MM.1S (cell line): ENCODE results near the gene PPP6R3.

Experiments used
- DNase-seq: peaks from one replicate; pipeline ENCODE4 v3.0.0-alpha.2; 2015
- H2AFZ ChIP-seq: fragments of 300-600 bp; sonication (generic); 2 replicates; pipeline ENCODE4 v1.6.0; 2016; ENCODE audit warnings: antibody characterized with exemption, low read length
- H3F3A ChIP-seq: fragments of 300-600 bp; sonication (generic); 2 replicates; pipeline ENCODE4 v1.6.1; 2016; ENCODE audit warnings: mild to moderate bottlenecking, antibody characterized with exemption, low read length, moderate library complexity, mixed read lengths; ENCODE audit not compliant: insufficient read depth
- H3K27ac ChIP-seq: fragments of 300-600 bp; sonication (generic); 2 replicates; pipeline ENCODE4 v1.5.1; 2016; ENCODE audit warnings: mild to moderate bottlenecking, low read length
- H3K27me3 ChIP-seq: fragments of 300-600 bp; sonication (generic); replicated peaks from 2 replicates; pipeline ENCODE4 v1.6.0; 2016; ENCODE audit warnings: low read length; ENCODE audit not compliant: insufficient read depth
- H3K36me3 ChIP-seq: fragments of 300-600 bp; sonication (generic); replicated peaks from 2 replicates; pipeline ENCODE4 v1.6.1; 2016; ENCODE audit warnings: mild to moderate bottlenecking, low read length, mixed read lengths; ENCODE audit not compliant: insufficient read depth
- H3K4me1 ChIP-seq: fragments of 300-600 bp; sonication (generic); 2 replicates; pipeline ENCODE4 v1.6.1; 2016; ENCODE audit warnings: low read length, mixed read lengths
- H3K4me2 ChIP-seq: fragments of 300-600 bp; sonication (generic); 2 replicates; pipeline ENCODE4 v1.6.0; 2016; ENCODE audit warnings: low read depth, low read length
- H3K4me3 ChIP-seq: fragments of 300-600 bp; sonication (generic); 2 replicates; pipeline ENCODE4 v1.5.1; 2016; ENCODE audit warnings: low read length, mixed read lengths
- H3K79me2 ChIP-seq: fragments of 300-600 bp; sonication (generic); 2 replicates; pipeline ENCODE4 v1.6.1; 2016; ENCODE audit warnings: mixed run types, low read length, mixed read lengths
- H3K9ac ChIP-seq: fragments of 300-600 bp; sonication (generic); 2 replicates; pipeline ENCODE4 v1.6.1; 2016; ENCODE audit warnings: low read length, mixed read lengths
- H3K9me2 ChIP-seq: fragments of 300-600 bp; sonication (generic); replicated peaks from 2 replicates; pipeline ENCODE4 v1.6.1; 2016; ENCODE audit warnings: mild to moderate bottlenecking, low read length, mixed read lengths; ENCODE audit not compliant: insufficient read depth
- H3K9me3 ChIP-seq: fragments of 300-600 bp; sonication (generic); replicated peaks from 2 replicates; pipeline ENCODE4 v1.6.1; 2016; ENCODE audit warnings: mild to moderate bottlenecking, low read length, mixed read lengths; ENCODE audit not compliant: insufficient read depth
- H4K20me1 ChIP-seq: fragments of 300-600 bp; sonication (generic); 2 replicates; pipeline ENCODE4 v1.6.1; 2016; ENCODE audit warnings: mild to moderate bottlenecking, low read length, moderate library complexity, mixed read lengths; ENCODE audit not compliant: insufficient read depth
- CTCF ChIP-seq: fragments of 300-600 bp; sonication (generic); IDR thresholded peaks from 2 replicates; pipeline ENCODE4 v1.5.1; 2016; ENCODE audit warnings: antibody characterized with exemption, low read length, mixed read lengths
- EZH2 ChIP-seq: fragments of 300-600 bp; sonication (generic); optimal IDR thresholded peaks from 2 replicates; pipeline ENCODE3; 2017; ENCODE audit warnings: low read depth, mild to moderate bottlenecking, antibody characterized with exemption, low read length, mixed read lengths
- EZH2phosphoT487 ChIP-seq: fragments of 300-600 bp; sonication (generic); IDR thresholded peaks from 2 replicates; pipeline ENCODE4 v1.6.1; 2018; ENCODE audit warnings: antibody characterized with exemption, low read length

PPP6R3 gene

DNA sequence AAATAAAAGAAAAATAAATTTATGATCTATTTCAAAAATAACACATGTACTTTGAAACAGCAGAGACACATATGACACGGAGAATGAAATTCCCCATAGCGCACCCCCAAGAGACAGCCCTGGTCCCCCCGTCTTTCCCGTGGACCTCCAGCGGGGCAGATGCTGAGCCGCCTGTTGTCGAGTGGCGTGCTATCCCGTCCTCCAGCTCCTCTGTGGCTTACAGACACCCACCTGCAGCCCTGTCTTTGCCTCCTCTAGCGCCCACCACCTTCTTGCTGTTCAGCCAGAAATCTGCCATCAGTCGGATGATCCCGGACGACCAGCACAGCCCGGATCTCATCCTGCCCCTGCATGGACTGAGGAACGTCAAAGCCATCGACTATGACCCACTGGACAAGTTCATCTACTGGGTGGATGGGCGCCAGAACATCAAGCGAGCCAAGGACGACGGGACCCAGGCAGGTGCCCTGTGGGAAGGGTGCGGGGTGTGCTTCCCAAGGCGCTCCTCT, 44.4 kb upstream of the PPP6R3 start:
- Histone ChIP-seq H3K27ac (no peak overlapping the region), H3K79me2 (no peaks in the 10 kb centered on the region), H4K20me1 (no peaks in the 10 kb centered on the region), H3K4me3 (no peak overlapping the region), H3K9me2 (no peaks in the 10 kb centered on the region), H3K4me2 (no peak overlapping the region), H3K9ac (no peak overlapping the region), H3K27me3 (no peaks in the 10 kb centered on the region), H2AFZ (no peak overlapping the region), H3K4me1 (no peaks in the 10 kb centered on the region), H3K9me3 (no peaks in the 10 kb centered on the region), H3K36me3 (no peaks in the 10 kb centered on the region), H3F3A (no peaks in the 10 kb centered on the region)
- TF ChIP-seq CTCF (no peak), EZH2 (no peak), EZH2phosphoT487 (no peak)
- DNase-seq, result no peak

DNA sequence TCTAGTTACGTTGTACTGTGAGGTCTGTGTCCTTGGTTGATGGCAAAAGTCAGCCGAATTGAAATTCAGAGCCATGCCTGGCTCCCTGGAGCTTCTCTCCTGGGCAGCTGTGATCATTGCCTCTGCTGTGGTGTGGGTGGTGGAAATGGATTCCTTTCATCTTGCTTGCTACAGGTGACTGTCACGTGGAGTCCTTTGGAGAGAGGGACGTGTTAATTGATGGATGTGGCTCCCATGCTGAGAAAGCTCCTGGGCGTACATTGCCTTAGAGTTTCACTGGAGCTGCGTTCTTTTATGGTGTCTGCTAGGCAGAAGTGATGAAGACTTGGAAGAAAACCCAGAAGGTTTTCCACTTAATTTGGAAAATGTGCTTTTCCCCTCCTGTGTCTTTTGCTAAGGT, 41.9 kb upstream of the PPP6R3 start:
- Histone ChIP-seq H2AFZ (no peak overlapping the region), H3K9ac (no peak overlapping the region), H3K27me3 (no peaks in the 10 kb centered on the region), H3F3A (no peaks in the 10 kb centered on the region), H3K79me2 (no peaks in the 10 kb centered on the region), H3K27ac (no peak overlapping the region), H4K20me1 (no peaks in the 10 kb centered on the region), H3K9me3 (no peaks in the 10 kb centered on the region), H3K36me3 (no peaks in the 10 kb centered on the region), H3K4me1 (no peaks in the 10 kb centered on the region), H3K9me2 (no peaks in the 10 kb centered on the region), H3K4me3 (no peak overlapping the region), H3K4me2 (no peak overlapping the region)
- no peak for DNase-seq
- no peak for TF ChIP-seq EZH2phosphoT487
- no peak for TF ChIP-seq CTCF
- no peak for TF ChIP-seq EZH2

DNA sequence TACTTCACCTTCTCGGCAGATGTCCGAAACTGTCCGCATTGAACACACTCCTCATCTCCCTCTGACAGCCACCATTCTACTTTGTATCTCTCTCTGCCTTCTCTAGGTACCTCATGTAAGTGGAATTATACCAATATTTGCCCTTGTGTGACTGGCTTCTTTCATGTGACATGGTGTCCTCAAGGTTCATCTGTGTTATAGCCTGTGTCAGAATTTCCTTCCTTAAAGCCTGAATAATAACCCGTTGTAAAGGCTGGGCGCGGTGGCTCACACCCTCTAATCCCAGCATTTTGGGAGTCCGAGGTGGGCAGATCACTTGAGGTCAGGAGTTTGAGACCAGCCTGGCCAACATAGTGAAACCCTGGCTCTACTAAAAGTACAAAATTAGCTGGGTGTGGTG, 40.4 kb upstream of the PPP6R3 start:
- Histone ChIP-seq H3K79me2 (no peaks in the 10 kb centered on the region), H3K4me3 (no peak overlapping the region), H3K27me3 (no peaks in the 10 kb centered on the region), H3K9me3 (no peaks in the 10 kb centered on the region), H3K36me3 (no peaks in the 10 kb centered on the region), H3K4me2 (no peak overlapping the region), H3K9me2 (no peaks in the 10 kb centered on the region), H3K9ac (no peak overlapping the region), H3F3A (no peaks in the 10 kb centered on the region), H4K20me1 (no peaks in the 10 kb centered on the region), H2AFZ (no peak overlapping the region), H3K4me1 (no peaks in the 10 kb centered on the region), H3K27ac (no peak overlapping the region)
- no peak for TF ChIP-seq EZH2phosphoT487
- no peak for TF ChIP-seq CTCF
- TF ChIP-seq EZH2, result no peak
- no peak for DNase-seq

- Histone ChIP-seq H4K20me1 (no peaks in the 10 kb centered on the region), H3K4me3 (no peak overlapping the region), H3K27ac (no peak overlapping the region), H3K4me2 (no peak overlapping the region), H2AFZ (no peak overlapping the region), H3K9me3 (no peaks in the 10 kb centered on the region), H3K4me1 (no peaks in the 10 kb centered on the region), H3K9ac (no peak overlapping the region), H3F3A (no peaks in the 10 kb centered on the region), H3K36me3 (no peaks in the 10 kb centered on the region), H3K79me2 (no peaks in the 10 kb centered on the region), H3K9me2 (no peaks in the 10 kb centered on the region), H3K27me3 (no peaks in the 10 kb centered on the region)
- DNase-seq, result no peak
- TF ChIP-seq CTCF, result no peak
- TF ChIP-seq EZH2, result no peak
- TF ChIP-seq EZH2phosphoT487, result no peak
Measured at GRCh38 chr11:68423481-68423880, 37.1 kb upstream of the PPP6R3 start.
